ENCODE data around the gene GPC4.

- no peak for TF ChIP-seq CTCF (conservative IDR thresholded peaks at IDR 0.05)
- TF ChIP-seq EZH2 (IDR thresholded peaks at IDR 0.05; ENCODE audit: low read depth): no peak
Observed at GRCh38 chrX:133273180-133273579, 142.1 kb downstream of the GPC4 start.

Measured in PC-9 (cell line).